SK-N-SH (cell line): ENCODE results near the gene SLC35F4. TPM values are rescaled to one million over a fixed set of nuclear protein-coding genes. Genes with fewer than 3 reads are reported as not detected.

Source experiments
- CTCF ChIA-PET: fragments of 300-600, 350-600 bp; formaldehyde crosslinking; extraction: SDS; loops from one replicate; lab custom pipeline; 2021; lab: Yijun Ruan, JAX
- POLR2A ChIA-PET: fragments of 350-600 bp; sonication (Branson Sonifier 250); formaldehyde crosslinking; extraction: SDS; loops from one replicate; lab custom pipeline; 2020; ENCODE audit warnings: antibody characterized with exemption, inconsistent platforms; lab: Yijun Ruan, JAX
- DNase-seq: peaks from one replicate; pipeline ENCODE4 v3.0.0; 2012
- H2AFZ ChIP-seq: fragments of 200-600 bp; sonication (generic); 2 replicates; pipeline ENCODE4 v1.8.1; 2016; ENCODE audit warnings: antibody characterized with exemption, mild to moderate bottlenecking, low read depth
- H3F3A ChIP-seq: fragments of 200-600 bp; sonication (generic); replicated peaks from 2 replicates; pipeline ENCODE3; 2016; ENCODE audit warnings: antibody characterized with exemption, mild to moderate bottlenecking; ENCODE audit not compliant: insufficient read depth
- H3K27ac ChIP-seq, 2 experiments: fragments of 200-500 bp in 1 of 2; fragments of 200-600 bp in 1 of 2; sonication (Bioruptor generic) in 1 of 2; sonication (generic), shearing (Covaris generic) in 1 of 2; 2 replicates each; pipeline versions ENCODE4 v1.5.1 to v1.6.1; 2014 to 2016; ENCODE audit warnings: low read depth in 2 of 2, inconsistent platforms in 1 of 2, low read length in 1 of 2, mild to moderate bottlenecking in 1 of 2, mixed read lengths in 1 of 2
- H3K27me3 ChIP-seq: fragments of 200-600 bp; sonication (generic), shearing (Covaris generic); 2 replicates; pipeline ENCODE4 v1.6.1; 2016; ENCODE audit warnings: mixed run types; ENCODE audit not compliant: insufficient read depth
- H3K36me3 ChIP-seq, 2 experiments: fragments of 200-500 bp in 1 of 2; fragments of 200-600 bp in 1 of 2; sonication (Bioruptor generic) in 1 of 2; sonication (generic) in 1 of 2; replicated peaks in 1 of 2; 2 replicates each; pipeline versions ENCODE3 to v1.5.1; 2014 to 2016; ENCODE audit warnings: low read length in 1 of 2, mild to moderate bottlenecking in 1 of 2; ENCODE audit not compliant: insufficient read depth in 2 of 2, control insufficient read depth in 1 of 2
- H3K4me1 ChIP-seq, 2 experiments: fragments of 200-500 bp in 1 of 2; fragments of 200-600 bp in 1 of 2; sonication (Bioruptor generic) in 1 of 2; sonication (generic), shearing (Covaris generic) in 1 of 2; 2 replicates each; pipeline versions ENCODE4 v1.5.1 to v1.6.1; 2014 to 2016; ENCODE audit warnings: low read depth in 1 of 2, low read length in 1 of 2, mixed run types in 1 of 2; ENCODE audit not compliant: insufficient read depth in 2 of 2, control insufficient read depth in 1 of 2
- H3K4me2 ChIP-seq: fragments of 200-600 bp; sonication (generic), shearing (Covaris generic); 2 replicates; pipeline ENCODE4 v1.6.1; 2017; ENCODE audit warnings: mixed run types
- H3K4me3 ChIP-seq, 2 experiments: fragments of 200-500 bp in 1 of 2; fragments of 200-600 bp in 1 of 2; sonication (Bioruptor generic) in 1 of 2; sonication (generic), shearing (Covaris generic) in 1 of 2; 2 replicates each; pipeline versions ENCODE4 v1.5.1 to v1.8.1; 2014 to 2016; ENCODE audit warnings: low read depth in 2 of 2, inconsistent platforms in 1 of 2, low read length in 1 of 2, mild to moderate bottlenecking in 1 of 2, mixed read lengths in 1 of 2, moderate library complexity in 1 of 2
- H3K79me2 ChIP-seq: fragments of 200-600 bp; sonication (generic); 2 replicates; pipeline ENCODE4 v1.8.1; 2017; ENCODE audit warnings: mild to moderate bottlenecking; ENCODE audit not compliant: insufficient read depth
- H3K9ac ChIP-seq: fragments of 200-600 bp; sonication (generic); 2 replicates; pipeline ENCODE4 v1.6.1; 2017; ENCODE audit warnings: mixed run types
- H3K9me2 ChIP-seq: fragments of 200-600 bp; sonication (generic); 2 replicates; pipeline ENCODE4 v1.6.1; 2017; ENCODE audit warnings: mixed run types
- H3K9me3 ChIP-seq: fragments of 200-600 bp; sonication (generic); 2 replicates; pipeline ENCODE4 v1.6.1; 2017; ENCODE audit warnings: mixed run types, mild to moderate bottlenecking, moderate library complexity
- H4K20me1 ChIP-seq: fragments of 200-600 bp; sonication (generic); 2 replicates; pipeline ENCODE4 v1.6.1; 2017; ENCODE audit warnings: mild to moderate bottlenecking, mixed run types; ENCODE audit not compliant: insufficient read depth
- CHD2 ChIP-seq: fragments of 150-350 bp; IDR thresholded peaks from 2 replicates; pipeline ENCODE4 v1.6.1; 2018; ENCODE audit warnings: low read length; ENCODE audit not compliant: partially characterized antibody
- EP300 ChIP-seq, 2 experiments: IDR thresholded peaks; 2 replicates each; pipeline versions ENCODE4 v1.4.0 to v1.6.1; 2012; ENCODE audit warnings: borderline replicate concordance in 1 of 2, low read depth in 1 of 2, low read length in 1 of 2
- EZH2phosphoT487 ChIP-seq: fragments of 200-600 bp; sonication (generic); IDR thresholded peaks from 2 replicates; pipeline ENCODE4 v1.6.1; 2017; ENCODE audit warnings: low read depth, mixed run types, mild to moderate bottlenecking, antibody characterized with exemption, moderate library complexity, borderline replicate concordance
- FOSL2 ChIP-seq: IDR thresholded peaks from 2 replicates; pipeline ENCODE4 v1.4.0; 2012; ENCODE audit warnings: low read depth, mild to moderate bottlenecking, moderate library complexity, borderline replicate concordance
- FOXJ3 ChIP-seq: sonication (generic); formaldehyde crosslinking; IDR thresholded peaks from 2 replicates; pipeline ENCODE4 v1.5.1; 2020; ENCODE audit warnings: mild to moderate bottlenecking, missing genetic modification reagents
- FOXM1 ChIP-seq: IDR thresholded peaks from 2 replicates; pipeline ENCODE4 v1.4.0; 2012; ENCODE audit warnings: low read depth, mild to moderate bottlenecking
- MAX ChIP-seq: IDR thresholded peaks from 2 replicates; pipeline ENCODE4 v1.4.0; 2012; ENCODE audit warnings: low read depth
- MEF2A ChIP-seq: IDR thresholded peaks from 2 replicates; pipeline ENCODE4 v1.4.0; 2012; ENCODE audit warnings: low read depth, borderline replicate concordance
- MXI1 ChIP-seq: IDR thresholded peaks from 2 replicates; pipeline ENCODE4 v1.6.1; 2012; ENCODE audit warnings: mild to moderate bottlenecking, low read depth, low read length, improper control_type of control experiment
- NRF1 ChIP-seq: IDR thresholded peaks from 2 replicates; pipeline ENCODE4 v1.6.1; 2012; ENCODE audit warnings: low read depth, mild to moderate bottlenecking, low read length
- RAD21 ChIP-seq: IDR thresholded peaks from 2 replicates; pipeline ENCODE4 v1.6.1; 2012; ENCODE audit warnings: mild to moderate bottlenecking, low read length
- RCOR1 ChIP-seq: fragments of 150-350 bp; IDR thresholded peaks from 2 replicates; pipeline ENCODE4 v1.6.1; 2017; ENCODE audit warnings: antibody characterized with exemption, low read length
- RXRA ChIP-seq: IDR thresholded peaks from 2 replicates; pipeline ENCODE4 v1.4.0; 2012; ENCODE audit warnings: low read depth, mild to moderate bottlenecking, borderline replicate concordance
- SIN3A ChIP-seq: IDR thresholded peaks from 2 replicates; pipeline ENCODE4 v1.6.1; 2012; ENCODE audit warnings: low read depth, mild to moderate bottlenecking, low read length, moderate library complexity, borderline replicate concordance
- SMC3 ChIP-seq: IDR thresholded peaks from 2 replicates; pipeline ENCODE4 v1.6.1; 2012; ENCODE audit warnings: low read depth, low read length, improper control_type of control experiment
- USF2 ChIP-seq: fragments of 150-350 bp; IDR thresholded peaks from 2 replicates; pipeline ENCODE4 v1.6.1; 2017; ENCODE audit warnings: antibody characterized with exemption, low read length, low read depth, borderline replicate concordance
- WGBS: methylation state at CpG from one replicate; pipeline ENCODE4 v1.1.6; 2017; ENCODE audit warnings: low lambda C conversion rate; 5-methylcytosine and 5-hydroxymethylcytosine counted together
- polyA plus RNA-seq, 3 experiments: library from polyadenylated mRNA; depleted of rRNA; stranded (reverse); fragments of >200 nt; gene quantifications; 2 replicates each; pipeline ENCODE4 v1.2.3, GENCODE V29; 2012
- TF ChIP-seq, protein P1 (sequence below): fragments of 200-600 bp; sonication (generic); IDR thresholded peaks from 2 replicates; pipeline ENCODE4 v1.6.1; 2017; ENCODE audit warnings: antibody characterized with exemption, mild to moderate bottlenecking, moderate library complexity
- TF ChIP-seq, protein P2 (sequence below): IDR thresholded peaks from 2 replicates; pipeline ENCODE4; 2012
- TF ChIP-seq, protein P3 (sequence below): IDR thresholded peaks from 2 replicates; pipeline ENCODE4 v1.6.1; 2012; ENCODE audit warnings: mild to moderate bottlenecking, low read depth, low read length, moderate library complexity

The SLC35F4 gene
- polyA plus RNA-seq, 1 of the 3 experiments (the other 2 are of a cell fraction), result not detected

GRCh38 chr14:57657487-57657886, 208.4 kb downstream of the SLC35F4 start:
- H2AFZ ChIP-seq, result no peak overlapping the region
- WGBS, result 0% methylated on average over 5 of the region's 5 CpGs
- H3K27ac ChIP-seq, result no peak overlapping the region
- ChIA-PET POLR2A (no interaction called here), CTCF (no interaction called here)
- no peaks in the 10 kb centered on the region for H3K4me1 ChIP-seq
- H3K9me2 ChIP-seq, result no peaks in the 10 kb centered on the region
- no peaks in the 10 kb centered on the region for H4K20me1 ChIP-seq
- no peaks in the 10 kb centered on the region for H3K36me3 ChIP-seq
- H3K4me2 ChIP-seq, result no peak overlapping the region
- H3K79me2 ChIP-seq, result no peaks in the 10 kb centered on the region
- no peaks in the 10 kb centered on the region for H3K27me3 ChIP-seq
- no peak for DNase-seq
- no peak overlapping the region for H3K9ac ChIP-seq
- TF ChIP-seq EP300 (IDR thresholded peaks at IDR 0.05; ENCODE audit: borderline replicate concordance in 1 of 2, low read depth in 1 of 2, low read length in 1 of 2) (no peak), FOXJ3 (CRISPR knock-in tag) (no peak), FOXM1 (no peak), FOSL2 (no peak), USF2 (no peak), RXRA (no peak), MAX (no peak), EZH2phosphoT487 (no peak), MXI1 (no peak), MEF2A (no peak), NRF1 (no peak)
- TF ChIP-seq, protein P1, sequence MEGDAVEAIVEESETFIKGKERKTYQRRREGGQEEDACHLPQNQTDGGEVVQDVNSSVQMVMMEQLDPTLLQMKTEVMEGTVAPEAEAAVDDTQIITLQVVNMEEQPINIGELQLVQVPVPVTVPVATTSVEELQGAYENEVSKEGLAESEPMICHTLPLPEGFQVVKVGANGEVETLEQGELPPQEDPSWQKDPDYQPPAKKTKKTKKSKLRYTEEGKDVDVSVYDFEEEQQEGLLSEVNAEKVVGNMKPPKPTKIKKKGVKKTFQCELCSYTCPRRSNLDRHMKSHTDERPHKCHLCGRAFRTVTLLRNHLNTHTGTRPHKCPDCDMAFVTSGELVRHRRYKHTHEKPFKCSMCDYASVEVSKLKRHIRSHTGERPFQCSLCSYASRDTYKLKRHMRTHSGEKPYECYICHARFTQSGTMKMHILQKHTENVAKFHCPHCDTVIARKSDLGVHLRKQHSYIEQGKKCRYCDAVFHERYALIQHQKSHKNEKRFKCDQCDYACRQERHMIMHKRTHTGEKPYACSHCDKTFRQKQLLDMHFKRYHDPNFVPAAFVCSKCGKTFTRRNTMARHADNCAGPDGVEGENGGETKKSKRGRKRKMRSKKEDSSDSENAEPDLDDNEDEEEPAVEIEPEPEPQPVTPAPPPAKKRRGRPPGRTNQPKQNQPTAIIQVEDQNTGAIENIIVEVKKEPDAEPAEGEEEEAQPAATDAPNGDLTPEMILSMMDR, result no peak
- TF ChIP-seq, protein P2, sequence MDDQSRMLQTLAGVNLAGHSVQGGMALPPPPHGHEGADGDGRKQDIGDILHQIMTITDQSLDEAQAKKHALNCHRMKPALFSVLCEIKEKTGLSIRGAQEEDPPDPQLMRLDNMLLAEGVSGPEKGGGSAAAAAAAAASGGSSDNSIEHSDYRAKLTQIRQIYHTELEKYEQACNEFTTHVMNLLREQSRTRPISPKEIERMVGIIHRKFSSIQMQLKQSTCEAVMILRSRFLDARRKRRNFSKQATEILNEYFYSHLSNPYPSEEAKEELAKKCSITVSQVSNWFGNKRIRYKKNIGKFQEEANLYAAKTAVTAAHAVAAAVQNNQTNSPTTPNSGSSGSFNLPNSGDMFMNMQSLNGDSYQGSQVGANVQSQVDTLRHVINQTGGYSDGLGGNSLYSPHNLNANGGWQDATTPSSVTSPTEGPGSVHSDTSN, result no peak
- no peak overlapping the region for H3K4me3 ChIP-seq
- no peaks in the 10 kb centered on the region for H3K9me3 ChIP-seq
- H3F3A ChIP-seq, result no peaks in the 10 kb centered on the region

DNA sequence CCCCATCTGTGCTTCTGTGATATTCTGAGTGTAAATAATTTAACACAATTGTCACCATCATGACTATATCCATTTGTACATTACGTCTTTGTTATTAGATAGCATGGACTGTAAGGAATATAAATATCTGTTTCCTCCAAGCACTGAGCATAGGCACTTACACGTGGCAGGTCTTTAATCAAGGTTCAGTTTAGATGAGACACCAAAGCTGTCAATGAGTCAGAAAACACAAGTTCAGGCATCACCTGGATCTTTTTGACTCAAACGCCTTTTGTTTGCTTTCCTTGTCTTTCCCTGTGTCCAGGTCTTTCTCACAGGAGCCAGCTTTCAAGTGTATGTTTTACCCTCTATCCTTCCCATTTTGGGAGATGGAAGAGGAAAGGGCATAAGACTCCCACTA, 209.0 kb downstream of the SLC35F4 start:
- no peak overlapping the region for H3K9ac ChIP-seq
- H3K4me1 ChIP-seq, result no peaks in the 10 kb centered on the region
- ChIA-PET POLR2A (no interaction called here), CTCF (no interaction called here)
- no peak overlapping the region for H3K4me3 ChIP-seq
- H3K27ac ChIP-seq, result no peak overlapping the region
- H3K27me3 ChIP-seq, result no peaks in the 10 kb centered on the region
- no peak overlapping the region for H2AFZ ChIP-seq
- H3K4me2 ChIP-seq, result no peak overlapping the region
- no peaks in the 10 kb centered on the region for H3K9me2 ChIP-seq
- H3K79me2 ChIP-seq, result no peaks in the 10 kb centered on the region
- H3F3A ChIP-seq, result no peaks in the 10 kb centered on the region
- WGBS, result 2% methylated on average over 3 of the region's 3 CpGs
- no peaks in the 10 kb centered on the region for H4K20me1 ChIP-seq
- H3K36me3 ChIP-seq, result no peaks in the 10 kb centered on the region
- no peak for DNase-seq
- no peaks in the 10 kb centered on the region for H3K9me3 ChIP-seq
- TF ChIP-seq USF2, result no peak
- TF ChIP-seq, protein P3, sequence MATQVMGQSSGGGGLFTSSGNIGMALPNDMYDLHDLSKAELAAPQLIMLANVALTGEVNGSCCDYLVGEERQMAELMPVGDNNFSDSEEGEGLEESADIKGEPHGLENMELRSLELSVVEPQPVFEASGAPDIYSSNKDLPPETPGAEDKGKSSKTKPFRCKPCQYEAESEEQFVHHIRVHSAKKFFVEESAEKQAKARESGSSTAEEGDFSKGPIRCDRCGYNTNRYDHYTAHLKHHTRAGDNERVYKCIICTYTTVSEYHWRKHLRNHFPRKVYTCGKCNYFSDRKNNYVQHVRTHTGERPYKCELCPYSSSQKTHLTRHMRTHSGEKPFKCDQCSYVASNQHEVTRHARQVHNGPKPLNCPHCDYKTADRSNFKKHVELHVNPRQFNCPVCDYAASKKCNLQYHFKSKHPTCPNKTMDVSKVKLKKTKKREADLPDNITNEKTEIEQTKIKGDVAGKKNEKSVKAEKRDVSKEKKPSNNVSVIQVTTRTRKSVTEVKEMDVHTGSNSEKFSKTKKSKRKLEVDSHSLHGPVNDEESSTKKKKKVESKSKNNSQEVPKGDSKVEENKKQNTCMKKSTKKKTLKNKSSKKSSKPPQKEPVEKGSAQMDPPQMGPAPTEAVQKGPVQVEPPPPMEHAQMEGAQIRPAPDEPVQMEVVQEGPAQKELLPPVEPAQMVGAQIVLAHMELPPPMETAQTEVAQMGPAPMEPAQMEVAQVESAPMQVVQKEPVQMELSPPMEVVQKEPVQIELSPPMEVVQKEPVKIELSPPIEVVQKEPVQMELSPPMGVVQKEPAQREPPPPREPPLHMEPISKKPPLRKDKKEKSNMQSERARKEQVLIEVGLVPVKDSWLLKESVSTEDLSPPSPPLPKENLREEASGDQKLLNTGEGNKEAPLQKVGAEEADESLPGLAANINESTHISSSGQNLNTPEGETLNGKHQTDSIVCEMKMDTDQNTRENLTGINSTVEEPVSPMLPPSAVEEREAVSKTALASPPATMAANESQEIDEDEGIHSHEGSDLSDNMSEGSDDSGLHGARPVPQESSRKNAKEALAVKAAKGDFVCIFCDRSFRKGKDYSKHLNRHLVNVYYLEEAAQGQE, result no peak
- TF ChIP-seq SMC3, result no peak
- no peak for TF ChIP-seq CHD2
- TF ChIP-seq RAD21, result no peak
- no peak for TF ChIP-seq SIN3A
- no peak for TF ChIP-seq RCOR1
